Right lobe of liver (tissue), 6 donors: ENCODE data around the gene ADCY1. TPM values are rescaled to one million over a fixed set of nuclear protein-coding genes. Genes with fewer than 3 reads are reported as not detected.

Experiments
- ATAC-seq, 4 donors: fragments of 200-7000 bp; cut with Tn5 transposase; one replicate each; pipeline ENCODE4 v1.9.1; 2020; ENCODE audit warnings: mild to moderate bottlenecking in 4 of 4, moderate library complexity in 4 of 4
- DNase-seq, 3 donors: peaks; one replicate each; pipeline ENCODE4 v3.0.0-alpha.2; 2020
- H3K27ac ChIP-seq, 3 donors: fragments of 200-600 bp; one replicate each; pipeline ENCODE4 v1.8.0; 2022
- H3K27me3 ChIP-seq, 2 donors: fragments of 200-600 bp; one replicate each; pipeline ENCODE4 v1.8.0; 2022
- H3K36me3 ChIP-seq, 4 donors: fragments of 200-600 bp; sonication (generic) in 1 of 4; one replicate each; pipeline versions ENCODE4 v1.5.1 to v1.8.0; 2017 to 2022; ENCODE audit warnings: control low read depth in 1 of 4
- H3K4me1 ChIP-seq, 4 donors: fragments of 200-600 bp; sonication (generic) in 1 of 4; one replicate each; pipeline versions ENCODE4 v1.5.1 to v1.8.0; 2017 to 2022; ENCODE audit warnings: control low read depth in 1 of 4
- H3K4me3 ChIP-seq, 3 donors: fragments of 200-600 bp; one replicate each; pipeline ENCODE4 v1.8.0; 2022
- H3K9me3 ChIP-seq, 4 donors: fragments of 200-600 bp; sonication (generic) in 1 of 4; one replicate each; pipeline versions ENCODE4 v1.5.1 to v1.8.0; 2017 to 2022; ENCODE audit warnings: control low read depth in 1 of 4
- POLR2A ChIP-seq: fragments of 450-650 bp; IDR thresholded peaks from one replicate; pipeline ENCODE4 v1.6.1; 2017; ENCODE audit warnings: antibody characterized with exemption, mild to moderate bottlenecking
- WGBS: methylation state at CpG from one replicate; pipeline ENCODE4 v1.1.6; 2018; ENCODE audit warnings: low coverage, low lambda C conversion rate; ENCODE audit not compliant: insufficient coverage; ENCODE audit errors: missing lambda C conversion rate; 5-methylcytosine and 5-hydroxymethylcytosine counted together
- intact Hi-C, 2 donors: fragments of 100-400 bp; cut with DNase I; formaldehyde crosslinking; loops; one replicate each; pipeline versions ENCODE4 v1.11.2 to v1.14.1; 2022
- total RNA-seq, 6 experiments: library from RNA; depleted of rRNA in 2 of 6; stranded (reverse); fragments of >200 nt in 2 of 6; fragmentation: NEBNext Ultra II Directional in 3 of 6; extraction: Animal tissue kit (Norgen Biotek cat#: 25700) in 3 of 6; gene quantifications; one replicate each; pipeline versions ENCODE4 v1.1.0 to v1.2.4, GENCODE V29; 2016 to 2023
- TF ChIP-seq, protein P1 (sequence below), 4 donors: fragments of 200-600 bp in 3 of 4; fragments of 450-650 bp in 1 of 4; IDR thresholded peaks; one replicate each; pipeline versions ENCODE4 v1.5.1 to v1.8.0; 2016 to 2022; ENCODE audit warnings: antibody characterized with exemption in 4 of 4, mild to moderate bottlenecking in 2 of 4
- donor health status: DM: no; HTN: yes; CAD: no.
- donor health status: DM: no; HTN: no; CAD: no.
- donor health status: DM: no; HTN: no; CAD: no.
- donor health status: DM: no; HTN: yes; CAD: no.
- donor health status: DM: no; HTN: yes; CAD: no.

Gene ADCY1
- total RNA-seq, 6 experiments from 2014 or later = 7.2 to 17.6 (median 9.3) TPM

- Histone ChIP-seq H3K27ac (no peak overlapping the region), H3K9me3 (no peaks in the 10 kb centered on the region), H3K27me3 (no peaks in the 10 kb centered on the region), H3K4me3 (no peak overlapping the region), H3K4me1 (no peaks in the 10 kb centered on the region), H3K36me3 (no peaks in the 10 kb centered on the region)
- TF ChIP-seq POLR2A = no peak
- TF ChIP-seq, protein P1, sequence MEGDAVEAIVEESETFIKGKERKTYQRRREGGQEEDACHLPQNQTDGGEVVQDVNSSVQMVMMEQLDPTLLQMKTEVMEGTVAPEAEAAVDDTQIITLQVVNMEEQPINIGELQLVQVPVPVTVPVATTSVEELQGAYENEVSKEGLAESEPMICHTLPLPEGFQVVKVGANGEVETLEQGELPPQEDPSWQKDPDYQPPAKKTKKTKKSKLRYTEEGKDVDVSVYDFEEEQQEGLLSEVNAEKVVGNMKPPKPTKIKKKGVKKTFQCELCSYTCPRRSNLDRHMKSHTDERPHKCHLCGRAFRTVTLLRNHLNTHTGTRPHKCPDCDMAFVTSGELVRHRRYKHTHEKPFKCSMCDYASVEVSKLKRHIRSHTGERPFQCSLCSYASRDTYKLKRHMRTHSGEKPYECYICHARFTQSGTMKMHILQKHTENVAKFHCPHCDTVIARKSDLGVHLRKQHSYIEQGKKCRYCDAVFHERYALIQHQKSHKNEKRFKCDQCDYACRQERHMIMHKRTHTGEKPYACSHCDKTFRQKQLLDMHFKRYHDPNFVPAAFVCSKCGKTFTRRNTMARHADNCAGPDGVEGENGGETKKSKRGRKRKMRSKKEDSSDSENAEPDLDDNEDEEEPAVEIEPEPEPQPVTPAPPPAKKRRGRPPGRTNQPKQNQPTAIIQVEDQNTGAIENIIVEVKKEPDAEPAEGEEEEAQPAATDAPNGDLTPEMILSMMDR (IDR thresholded peaks at IDR 0.05) = no peak
- 100% methylated on average over 5 of the region's 6 CpGs for whole genome bisulfite sequencing
- ATAC-seq (no peak), DNase-seq (peak in 1 of 3 donors; percentile 23)
- intact Hi-C loops = no loop called here
Measured at GRCh38 chr7:45680776-45681175, 106.6 kb downstream of the ADCY1 start.

GRCh38 chr7:45681596-45682357, 107.6 kb downstream of the ADCY1 start:
- intact Hi-C loops = no loop called here
- Histone ChIP-seq H3K27ac (no peak overlapping the region), H3K36me3 (no peaks in the 10 kb centered on the region), H3K27me3 (no peaks in the 10 kb centered on the region), H3K4me1 (no peaks in the 10 kb centered on the region), H3K4me3 (no peak overlapping the region), H3K9me3 (no peaks in the 10 kb centered on the region)
- 77% methylated on average over 5 of the region's 13 CpGs for WGBS
- DNase-seq (peak in 1 of 3 donors; percentile 14), ATAC-seq (no peak)
- TF ChIP-seq POLR2A = no peak
- TF ChIP-seq, protein P1 (IDR thresholded peaks at IDR 0.05) = no peak

GRCh38 chr7:45682358-45682735, 108.2 kb downstream of the ADCY1 start:
- H3K4me1 ChIP-seq = peaks cover 0 to 4% (median 1%) of the 10 kb centered on the region in 4 donors
- H3K27ac ChIP-seq = no peak overlapping the region
- H3K36me3 ChIP-seq = no peaks in the 10 kb centered on the region
- H3K4me3 ChIP-seq = no peak overlapping the region
- H3K9me3 ChIP-seq = no peaks in the 10 kb centered on the region
- 70% methylated on average over 2 of the region's 7 CpGs for WGBS
- H3K27me3 ChIP-seq = no peaks in the 10 kb centered on the region
- intact Hi-C loops = no loop called here
- TF ChIP-seq, protein P1 (IDR thresholded peaks at IDR 0.05) = no peak
- no peak for TF ChIP-seq POLR2A
- ATAC-seq (no peak), DNase-seq (peak in 1 of 3 donors; percentile 28)

DNA sequence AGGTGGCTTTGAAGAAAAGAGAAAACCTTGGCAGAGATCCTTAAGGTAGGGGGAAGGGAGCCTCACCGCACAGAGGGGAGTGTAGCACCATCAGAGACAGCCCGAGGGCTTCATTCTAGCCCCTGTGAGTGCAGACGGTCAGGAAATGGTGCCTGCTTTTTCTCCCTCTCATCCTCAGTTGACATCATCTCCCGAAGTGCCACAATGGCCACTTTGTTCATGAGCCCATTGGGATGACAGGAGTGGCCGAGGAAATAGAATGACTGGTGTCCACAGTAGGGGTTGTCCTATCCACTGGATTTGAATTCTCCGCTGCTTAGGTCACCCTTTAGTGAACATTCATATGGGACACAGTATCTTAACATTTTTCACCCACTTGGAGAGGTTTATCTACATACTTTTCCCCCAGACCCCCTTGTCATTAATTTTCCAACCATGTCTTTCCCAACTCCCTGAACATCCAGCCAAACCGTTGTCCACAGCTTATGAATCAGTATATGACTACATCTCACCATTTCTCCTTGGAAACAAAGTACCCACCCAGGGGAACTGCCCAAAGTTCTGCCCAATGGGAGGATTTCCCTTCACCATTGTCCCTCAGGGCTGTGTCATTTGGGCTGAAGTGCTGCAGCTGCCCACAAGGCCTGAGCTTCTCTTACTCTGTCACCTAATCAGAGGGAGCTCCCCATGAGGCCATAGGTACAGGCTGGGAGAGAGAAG, 108.8 kb downstream of the ADCY1 start:
- ATAC-seq (no peak), DNase-seq (no peak)
- peaks cover 0 to 9% (median 4%) of the 10 kb centered on the region in 4 donors for H3K4me1 ChIP-seq
- H3K27me3 ChIP-seq = no peaks in the 10 kb centered on the region
- H3K4me3 ChIP-seq = no peak overlapping the region
- H3K36me3 ChIP-seq = no peaks in the 10 kb centered on the region
- intact Hi-C loops = no loop called here
- TF ChIP-seq, protein P1 (IDR thresholded peaks at IDR 0.05) = no peak
- H3K9me3 ChIP-seq = no peaks in the 10 kb centered on the region
- H3K27ac ChIP-seq = no peak overlapping the region
- 81% methylated on average over 4 of the region's 7 CpGs for WGBS
